Coronary artery (tissue), 2 donors: ENCODE measurements around the gene COL21A1.

ENCODE experiments used
- DNase-seq: peaks from one replicate; pipeline ENCODE4 v3.0.0-alpha.2; 2017; ENCODE audit warnings: low spot score
- H3K27ac ChIP-seq, 2 donors: fragments of 200-600 bp; sonication (generic); one replicate each; pipeline ENCODE4 v1.5.1; 2016 to 2019
- H3K4me3 ChIP-seq: fragments of 200-600 bp; sonication (generic); 2 replicates; pipeline ENCODE4 v1.5.1; 2016; ENCODE audit warnings: mild to moderate bottlenecking, moderate library complexity
- TF ChIP-seq, protein P1 (sequence below): fragments of 200-600 bp; sonication (generic); IDR thresholded peaks from one replicate; pipeline ENCODE4 v1.5.1; 2019; ENCODE audit warnings: antibody characterized with exemption

COL21A1 gene

DNA sequence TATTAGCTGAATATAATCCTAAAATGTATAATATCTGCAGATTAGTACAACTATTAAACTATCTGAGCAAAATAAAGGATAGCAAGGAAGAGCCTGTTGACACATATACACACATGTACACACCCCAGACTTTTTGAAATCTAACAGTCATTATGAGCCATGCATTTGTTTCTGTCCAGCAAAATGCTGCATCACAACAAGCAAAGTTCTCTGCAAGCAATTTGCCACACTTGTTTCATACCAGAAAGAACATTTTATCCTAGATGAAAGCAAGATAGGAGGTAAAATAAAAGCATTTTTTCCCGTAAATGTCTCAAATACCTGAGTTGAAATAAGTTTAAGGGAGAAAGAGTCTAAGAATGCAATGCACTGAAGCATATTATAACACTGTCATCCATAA, 145.2 kb downstream of the COL21A1 start:
- Histone ChIP-seq H3K27ac (no peak overlapping the region), H3K4me3 (no peak overlapping the region)
- TF ChIP-seq, protein P1, sequence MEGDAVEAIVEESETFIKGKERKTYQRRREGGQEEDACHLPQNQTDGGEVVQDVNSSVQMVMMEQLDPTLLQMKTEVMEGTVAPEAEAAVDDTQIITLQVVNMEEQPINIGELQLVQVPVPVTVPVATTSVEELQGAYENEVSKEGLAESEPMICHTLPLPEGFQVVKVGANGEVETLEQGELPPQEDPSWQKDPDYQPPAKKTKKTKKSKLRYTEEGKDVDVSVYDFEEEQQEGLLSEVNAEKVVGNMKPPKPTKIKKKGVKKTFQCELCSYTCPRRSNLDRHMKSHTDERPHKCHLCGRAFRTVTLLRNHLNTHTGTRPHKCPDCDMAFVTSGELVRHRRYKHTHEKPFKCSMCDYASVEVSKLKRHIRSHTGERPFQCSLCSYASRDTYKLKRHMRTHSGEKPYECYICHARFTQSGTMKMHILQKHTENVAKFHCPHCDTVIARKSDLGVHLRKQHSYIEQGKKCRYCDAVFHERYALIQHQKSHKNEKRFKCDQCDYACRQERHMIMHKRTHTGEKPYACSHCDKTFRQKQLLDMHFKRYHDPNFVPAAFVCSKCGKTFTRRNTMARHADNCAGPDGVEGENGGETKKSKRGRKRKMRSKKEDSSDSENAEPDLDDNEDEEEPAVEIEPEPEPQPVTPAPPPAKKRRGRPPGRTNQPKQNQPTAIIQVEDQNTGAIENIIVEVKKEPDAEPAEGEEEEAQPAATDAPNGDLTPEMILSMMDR = no peak
- DNase-seq = no peak

DNA sequence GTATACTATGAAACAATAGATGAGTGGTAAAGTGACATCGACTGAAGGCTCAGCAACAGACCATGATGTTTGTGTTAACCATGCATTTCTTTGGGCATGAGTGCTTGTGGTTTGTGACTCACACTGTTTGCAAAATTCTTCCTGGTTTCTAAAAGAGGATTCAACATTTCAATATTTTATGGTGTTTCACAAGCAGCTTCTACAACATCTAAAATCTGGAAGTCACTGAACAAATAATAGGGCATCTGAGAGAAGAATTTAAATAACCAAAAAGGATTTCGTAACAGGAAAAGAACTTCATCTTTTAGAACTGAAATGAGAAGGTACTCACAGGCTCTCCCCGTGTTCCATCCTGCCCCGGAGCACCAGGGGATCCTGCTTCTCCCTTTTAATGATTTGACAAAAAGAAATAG, 146.2 kb downstream of the COL21A1 start:
- TF ChIP-seq, protein P1 = no peak
- no peak for DNase-seq
- Histone ChIP-seq H3K4me3 (no peak overlapping the region), H3K27ac (peak overlapping the region in 1 of 2 donors; percentile 32)

DNA sequence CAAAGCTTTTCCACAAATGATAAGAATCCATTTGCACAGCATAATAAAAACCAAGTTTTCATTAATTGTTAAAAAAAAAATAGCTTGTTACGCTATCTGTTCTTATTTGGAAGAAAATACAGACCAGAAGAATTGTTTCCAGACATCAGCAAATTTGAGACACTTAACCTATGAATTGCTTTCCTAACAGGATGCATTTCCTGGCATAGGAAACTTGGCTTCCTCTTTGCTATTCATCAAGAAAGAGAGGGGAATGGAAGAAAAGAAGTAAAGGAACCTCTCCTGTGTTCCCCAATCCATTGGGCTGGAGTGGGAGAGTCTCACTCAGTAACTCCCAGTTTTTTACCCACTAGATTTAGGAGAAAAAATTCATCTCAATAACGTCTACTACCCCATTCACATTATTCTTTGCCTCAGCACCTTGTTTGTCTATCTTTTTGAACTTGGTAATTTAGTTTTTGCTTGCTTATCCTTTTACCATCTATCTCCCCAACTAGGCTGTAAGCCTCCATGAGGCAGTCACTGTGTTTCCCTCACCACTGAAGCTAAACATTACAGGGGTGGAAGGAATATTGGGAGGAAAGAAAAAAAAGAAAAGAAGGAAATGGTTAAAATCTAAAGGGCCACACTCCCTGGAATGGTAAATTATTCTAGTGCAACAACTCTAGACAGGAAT, 150.3 kb downstream of the COL21A1 start:
- DNase-seq = no peak
- TF ChIP-seq, protein P1 = no peak
- Histone ChIP-seq H3K27ac (no peak overlapping the region), H3K4me3 (no peak overlapping the region)

DNA sequence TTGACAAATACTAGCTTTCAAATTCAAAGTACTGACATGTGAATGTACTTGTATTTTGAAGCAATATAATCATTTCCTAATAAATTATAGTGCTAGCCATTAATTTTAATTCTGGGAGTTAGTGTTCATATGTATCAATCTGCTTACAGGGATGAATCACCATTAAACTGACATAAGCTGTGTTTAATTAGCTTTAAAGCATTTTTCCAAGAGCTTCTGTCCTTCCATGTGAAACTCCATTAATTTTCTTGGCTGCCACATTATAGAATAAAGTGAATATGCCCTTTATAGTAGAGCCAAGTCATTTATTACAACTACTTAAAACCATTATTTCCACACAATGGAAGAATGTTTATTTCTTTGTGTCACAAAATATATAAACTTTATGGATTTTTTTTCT, 150.8 kb downstream of the COL21A1 start:
- Histone ChIP-seq H3K4me3 (no peak overlapping the region), H3K27ac (no peak overlapping the region)
- TF ChIP-seq, protein P1 = no peak
- DNase-seq = no peak

- TF ChIP-seq, protein P1 = no peak
- Histone ChIP-seq H3K27ac (no peak overlapping the region), H3K4me3 (no peak overlapping the region)
- no peak for DNase-seq
Observed at GRCh38 chr6:56093776-56094175, 153.6 kb downstream of the COL21A1 start.

DNA sequence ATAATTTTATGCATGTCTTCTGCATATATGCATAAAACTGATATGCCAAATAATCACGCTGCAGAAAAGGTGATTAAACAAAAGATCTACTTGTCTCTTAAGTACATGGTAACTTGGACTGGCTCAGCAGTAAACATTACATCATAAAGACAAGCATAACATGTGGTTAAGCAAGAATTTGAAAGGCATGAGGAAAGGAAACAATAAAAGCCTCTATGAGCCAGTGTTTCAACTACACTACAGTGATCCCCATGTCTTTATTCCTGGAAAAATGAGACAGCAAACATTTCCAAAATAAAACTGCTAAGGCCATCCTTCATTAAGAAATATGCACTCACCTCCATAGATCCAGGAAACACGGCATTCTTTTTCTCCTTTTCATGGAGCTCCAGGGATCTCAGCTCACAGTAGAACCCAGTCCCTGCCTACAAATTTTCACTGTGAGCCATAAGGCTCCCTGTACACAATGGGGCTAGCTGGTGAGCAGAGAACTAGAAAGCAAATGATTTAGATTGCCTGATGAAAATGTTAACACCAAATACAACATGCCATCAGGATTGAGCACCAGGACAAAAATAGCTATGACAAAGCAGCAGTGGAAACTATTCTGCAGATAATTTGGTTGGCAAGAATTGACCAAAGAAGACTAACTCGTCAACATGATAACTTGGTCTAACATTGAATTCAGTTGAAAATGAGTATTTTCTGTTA, 156.1 kb downstream of the COL21A1 start:
- DNase-seq = no peak
- Histone ChIP-seq H3K4me3 (no peak overlapping the region), H3K27ac (peak overlapping the region; percentile 62 to 76)
- TF ChIP-seq, protein P1 = no peak

DNA sequence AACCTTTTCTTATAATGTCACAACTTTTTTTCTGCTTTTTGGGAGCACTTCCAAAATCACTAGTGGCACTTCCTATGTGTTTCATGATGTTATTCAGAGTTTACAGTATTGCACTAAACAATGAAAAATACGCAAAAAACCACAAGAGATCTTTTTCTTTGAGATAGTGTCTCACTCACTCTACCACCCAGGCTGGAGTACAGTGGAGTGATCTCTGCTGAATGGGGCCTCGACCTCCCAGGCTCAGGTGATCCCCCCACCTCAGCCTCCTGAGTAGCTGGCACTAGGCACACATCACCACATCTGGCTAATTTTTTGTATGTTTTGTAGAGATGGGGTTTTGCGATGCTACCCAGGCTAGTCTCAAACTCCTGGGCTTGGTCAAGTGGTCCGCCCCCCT, 158.7 kb downstream of the COL21A1 start:
- TF ChIP-seq, protein P1 = no peak
- H3K4me3 ChIP-seq = no peak overlapping the region
- no peak overlapping the region for H3K27ac ChIP-seq
- DNase-seq = no peak
